K562 (cell line): ENCODE measurements around the gene MED20. TPM values are rescaled to one million over a fixed set of nuclear protein-coding genes. Genes with fewer than 3 reads are reported as not detected.

Source experiments
- ARID2 ChIP-seq: fragments of 450-650 bp; IDR thresholded peaks from 2 replicates; pipeline ENCODE4 v1.6.1; 2017; ENCODE audit warnings: antibody characterized with exemption, mild to moderate bottlenecking
- CHD4 ChIP-seq: fragments of 200-600 bp; sonication (generic); IDR thresholded peaks from 3 replicates; pipeline ENCODE4 v1.6.1; 2012; ENCODE audit warnings: low read depth, mild to moderate bottlenecking, mixed read lengths, low read length, inconsistent platforms; ENCODE audit not compliant: insufficient read depth, insufficient replicate concordance, poor library complexity, severe bottlenecking
- LEF1 ChIP-seq: fragments of 450-650 bp; IDR thresholded peaks from 2 replicates; pipeline ENCODE4 v1.6.1; 2016; ENCODE audit warnings: mild to moderate bottlenecking
- MTA1 ChIP-seq: fragments of 450-650 bp; IDR thresholded peaks from 2 replicates; pipeline ENCODE4 v1.6.1; 2017; ENCODE audit warnings: borderline replicate concordance
- NFXL1 ChIP-seq: fragments of 450-650 bp; formaldehyde crosslinking; IDR thresholded peaks from 2 replicates; pipeline ENCODE4 v1.4.0; 2021; ENCODE audit warnings: mild to moderate bottlenecking
- NFYB ChIP-seq: IDR thresholded peaks from 2 replicates; pipeline ENCODE4 v1.6.1; 2011; ENCODE audit warnings: mild to moderate bottlenecking, moderate library complexity; ENCODE audit not compliant: insufficient read length; ENCODE audit errors: extremely low read depth
- PHB ChIP-seq: fragments of 250-450 bp; sonication (Bioruptor Pico); IDR thresholded peaks from 2 replicates; pipeline ENCODE4 v1.5.0; 2021
- SIX5 ChIP-seq, 2 experiments: IDR thresholded peaks; 2 replicates each; pipeline ENCODE4 v1.6.1; 2011; ENCODE audit warnings: low read length in 2 of 2, borderline replicate concordance in 1 of 2, low read depth in 1 of 2, mild to moderate bottlenecking in 1 of 2, moderate library complexity in 1 of 2; ENCODE audit not compliant: insufficient read depth in 1 of 2
- U2AF2 ChIP-seq: fragments of 200-400 bp; formaldehyde crosslinking; optimal IDR thresholded peaks from 2 replicates; pipeline ENCODE3; 2017; ENCODE audit warnings: low read depth, mild to moderate bottlenecking, low read length
- ZFX ChIP-seq: sonication (generic); formaldehyde crosslinking; IDR thresholded peaks from 2 replicates; pipeline ENCODE4 v1.8.0; 2022; ENCODE audit warnings: mild to moderate bottlenecking, missing genetic modification reagents, moderate library complexity
- ZNF232 ChIP-seq: sonication (generic); formaldehyde crosslinking; IDR thresholded peaks from 2 replicates; pipeline ENCODE4 v1.8.0; 2022; ENCODE audit warnings: mild to moderate bottlenecking, missing genetic modification reagents
- ZNF77 ChIP-seq: fragments of 250-450 bp; sonication (Bioruptor Pico); IDR thresholded peaks from 2 replicates; pipeline ENCODE4 v1.5.0; 2020
- polyA plus RNA-seq, 8 experiments: library from polyadenylated mRNA; depleted of rRNA in 4 of 8; stranded (reverse) in 5 of 8; unstranded in 3 of 8; fragments of >200 nt; fragmentation: Nextera tagmentation in 2 of 8; fragmentation: Illumina TruSeq in 1 of 8; extraction: Ambion mirVana in 2 of 8; extraction: Trizol in 1 of 8; gene quantifications; 2 replicates each; pipeline versions ENCODE4 v1.2.1 to v1.2.3, GENCODE V29; 2011 to 2014; ENCODE audit warnings: inconsistent platforms in 1 of 8, missing spikeins in 1 of 8
- total RNA-seq, 7 experiments: library from RNA; depleted of rRNA in 6 of 7; stranded (reverse); fragments of >200 nt in 6 of 7; fragmentation: Illumina TruSeq in 2 of 7; extraction: Trizol in 2 of 7; gene quantifications; 2 replicates each; pipeline versions ENCODE4 v1.2.1 to v1.2.3, GENCODE V29; 2011 to 2021; ENCODE audit warnings: low replicate concordance in 1 of 7
- TF ChIP-seq, protein P1 (sequence below): fragments of 200-800 bp; sonication (Bioruptor generic); IDR thresholded peaks from 2 replicates; pipeline ENCODE4 v1.6.1; 2017; ENCODE audit warnings: missing genetic modification characterization, missing compliant biosample characterization
- TF ChIP-seq, protein P2 (sequence below): sonication (generic); formaldehyde crosslinking; IDR thresholded peaks from 2 replicates; pipeline ENCODE4 v1.8.0; 2023; ENCODE audit warnings: mild to moderate bottlenecking, missing genetic modification reagents
- TF ChIP-seq, protein P3 (sequence below), 2 experiments: fragments of 450-650 bp; IDR thresholded peaks; 2 replicates each; pipeline ENCODE4 v1.6.1; 2018; ENCODE audit warnings: mild to moderate bottlenecking in 2 of 2, low read depth in 1 of 2; ENCODE audit not compliant: partially characterized antibody in 2 of 2

Gene MED20
- total and polyA plus RNA-seq, 9 of the 15 experiments (the other 6 are each of a cell fraction or from before 2014, with no cell fraction given), result 27.3 to 80.9 (median 46.0) TPM

DNA sequence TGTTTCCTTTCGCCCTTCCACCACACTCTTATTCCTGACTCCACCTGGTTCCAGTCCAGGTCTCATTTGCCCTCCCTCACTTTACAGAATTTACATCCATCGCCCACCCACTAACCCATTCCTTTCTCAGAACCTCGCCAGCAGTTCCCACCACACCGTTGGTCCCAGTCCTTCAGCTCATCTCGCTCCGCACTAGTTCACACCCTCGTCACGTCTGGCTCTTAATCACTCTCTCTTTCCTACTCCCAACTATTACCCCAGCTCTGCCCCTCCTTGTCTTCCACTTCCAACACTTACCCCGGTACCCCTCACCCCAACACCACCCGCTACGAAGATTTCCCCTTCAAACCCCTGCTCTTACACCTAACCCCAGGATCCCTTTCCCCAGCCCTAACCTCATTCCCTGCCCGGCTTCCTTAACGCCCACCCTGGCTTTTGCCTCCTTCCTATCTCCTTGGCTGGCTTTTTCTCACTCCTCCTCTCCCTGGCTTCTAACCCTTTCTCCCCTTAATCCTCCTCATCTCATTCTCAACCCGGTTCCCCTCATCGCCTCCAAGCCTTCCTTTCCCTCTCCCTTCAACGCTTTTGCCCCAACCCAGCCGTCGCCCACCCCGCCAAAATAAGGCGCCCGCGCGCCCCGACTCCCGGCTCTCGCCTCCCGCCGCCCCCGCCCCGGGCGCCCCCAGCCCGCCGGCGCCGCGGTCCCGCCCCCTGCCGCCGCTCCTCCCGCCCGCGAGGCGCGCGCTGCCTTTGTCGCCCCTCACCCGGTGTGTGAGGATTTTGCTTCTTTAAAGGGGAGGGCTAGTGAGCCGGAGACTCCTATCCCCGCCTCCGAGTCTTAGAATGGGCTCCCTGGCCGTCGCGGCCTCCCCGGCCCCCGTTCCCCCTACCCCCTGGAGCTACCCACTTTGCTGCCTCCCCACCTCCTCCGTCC lies 26.3 kb downstream of the MED20 start (continued):
- TF ChIP-seq CHD4, result no peak
- TF ChIP-seq LEF1, result no peak
- no peak for TF ChIP-seq NFYB
- TF ChIP-seq, protein P1, sequence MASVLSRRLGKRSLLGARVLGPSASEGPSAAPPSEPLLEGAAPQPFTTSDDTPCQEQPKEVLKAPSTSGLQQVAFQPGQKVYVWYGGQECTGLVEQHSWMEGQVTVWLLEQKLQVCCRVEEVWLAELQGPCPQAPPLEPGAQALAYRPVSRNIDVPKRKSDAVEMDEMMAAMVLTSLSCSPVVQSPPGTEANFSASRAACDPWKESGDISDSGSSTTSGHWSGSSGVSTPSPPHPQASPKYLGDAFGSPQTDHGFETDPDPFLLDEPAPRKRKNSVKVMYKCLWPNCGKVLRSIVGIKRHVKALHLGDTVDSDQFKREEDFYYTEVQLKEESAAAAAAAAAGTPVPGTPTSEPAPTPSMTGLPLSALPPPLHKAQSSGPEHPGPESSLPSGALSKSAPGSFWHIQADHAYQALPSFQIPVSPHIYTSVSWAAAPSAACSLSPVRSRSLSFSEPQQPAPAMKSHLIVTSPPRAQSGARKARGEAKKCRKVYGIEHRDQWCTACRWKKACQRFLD (CRISPR knock-in tag), result no peak
- TF ChIP-seq, protein P2, sequence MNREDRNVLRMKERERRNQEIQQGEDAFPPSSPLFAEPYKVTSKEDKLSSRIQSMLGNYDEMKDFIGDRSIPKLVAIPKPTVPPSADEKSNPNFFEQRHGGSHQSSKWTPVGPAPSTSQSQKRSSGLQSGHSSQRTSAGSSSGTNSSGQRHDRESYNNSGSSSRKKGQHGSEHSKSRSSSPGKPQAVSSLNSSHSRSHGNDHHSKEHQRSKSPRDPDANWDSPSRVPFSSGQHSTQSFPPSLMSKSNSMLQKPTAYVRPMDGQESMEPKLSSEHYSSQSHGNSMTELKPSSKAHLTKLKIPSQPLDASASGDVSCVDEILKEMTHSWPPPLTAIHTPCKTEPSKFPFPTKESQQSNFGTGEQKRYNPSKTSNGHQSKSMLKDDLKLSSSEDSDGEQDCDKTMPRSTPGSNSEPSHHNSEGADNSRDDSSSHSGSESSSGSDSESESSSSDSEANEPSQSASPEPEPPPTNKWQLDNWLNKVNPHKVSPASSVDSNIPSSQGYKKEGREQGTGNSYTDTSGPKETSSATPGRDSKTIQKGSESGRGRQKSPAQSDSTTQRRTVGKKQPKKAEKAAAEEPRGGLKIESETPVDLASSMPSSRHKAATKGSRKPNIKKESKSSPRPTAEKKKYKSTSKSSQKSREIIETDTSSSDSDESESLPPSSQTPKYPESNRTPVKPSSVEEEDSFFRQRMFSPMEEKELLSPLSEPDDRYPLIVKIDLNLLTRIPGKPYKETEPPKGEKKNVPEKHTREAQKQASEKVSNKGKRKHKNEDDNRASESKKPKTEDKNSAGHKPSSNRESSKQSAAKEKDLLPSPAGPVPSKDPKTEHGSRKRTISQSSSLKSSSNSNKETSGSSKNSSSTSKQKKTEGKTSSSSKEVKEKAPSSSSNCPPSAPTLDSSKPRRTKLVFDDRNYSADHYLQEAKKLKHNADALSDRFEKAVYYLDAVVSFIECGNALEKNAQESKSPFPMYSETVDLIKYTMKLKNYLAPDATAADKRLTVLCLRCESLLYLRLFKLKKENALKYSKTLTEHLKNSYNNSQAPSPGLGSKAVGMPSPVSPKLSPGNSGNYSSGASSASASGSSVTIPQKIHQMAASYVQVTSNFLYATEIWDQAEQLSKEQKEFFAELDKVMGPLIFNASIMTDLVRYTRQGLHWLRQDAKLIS (CRISPR knock-in tag), result no peak
- TF ChIP-seq ZFX (CRISPR knock-in tag), result no peak
- peak; percentile 38; the same call in 1 of the 2 replicates for TF ChIP-seq ARID2
- TF ChIP-seq MTA1, result no peak
- TF ChIP-seq ZNF77 (CRISPR knock-in tag), result no peak
- no peak for TF ChIP-seq ZNF232
- no peak for TF ChIP-seq PHB (CRISPR knock-in tag)
- 0 out of 4 replicates have a peak, but pooled peaks of 1 of the 2 experiments have one; percentile 13 for TF ChIP-seq SIX5 (IDR thresholded peaks at IDR 0.05; ENCODE audit: borderline replicate concordance in 1 of 2, insufficient read depth in 1 of 2, low read depth in 1 of 2, low read length in 2 of 2)
- no peak for TF ChIP-seq NFXL1 (CRISPR knock-in tag)
- no peak for TF ChIP-seq U2AF2
- TF ChIP-seq, protein P3, sequence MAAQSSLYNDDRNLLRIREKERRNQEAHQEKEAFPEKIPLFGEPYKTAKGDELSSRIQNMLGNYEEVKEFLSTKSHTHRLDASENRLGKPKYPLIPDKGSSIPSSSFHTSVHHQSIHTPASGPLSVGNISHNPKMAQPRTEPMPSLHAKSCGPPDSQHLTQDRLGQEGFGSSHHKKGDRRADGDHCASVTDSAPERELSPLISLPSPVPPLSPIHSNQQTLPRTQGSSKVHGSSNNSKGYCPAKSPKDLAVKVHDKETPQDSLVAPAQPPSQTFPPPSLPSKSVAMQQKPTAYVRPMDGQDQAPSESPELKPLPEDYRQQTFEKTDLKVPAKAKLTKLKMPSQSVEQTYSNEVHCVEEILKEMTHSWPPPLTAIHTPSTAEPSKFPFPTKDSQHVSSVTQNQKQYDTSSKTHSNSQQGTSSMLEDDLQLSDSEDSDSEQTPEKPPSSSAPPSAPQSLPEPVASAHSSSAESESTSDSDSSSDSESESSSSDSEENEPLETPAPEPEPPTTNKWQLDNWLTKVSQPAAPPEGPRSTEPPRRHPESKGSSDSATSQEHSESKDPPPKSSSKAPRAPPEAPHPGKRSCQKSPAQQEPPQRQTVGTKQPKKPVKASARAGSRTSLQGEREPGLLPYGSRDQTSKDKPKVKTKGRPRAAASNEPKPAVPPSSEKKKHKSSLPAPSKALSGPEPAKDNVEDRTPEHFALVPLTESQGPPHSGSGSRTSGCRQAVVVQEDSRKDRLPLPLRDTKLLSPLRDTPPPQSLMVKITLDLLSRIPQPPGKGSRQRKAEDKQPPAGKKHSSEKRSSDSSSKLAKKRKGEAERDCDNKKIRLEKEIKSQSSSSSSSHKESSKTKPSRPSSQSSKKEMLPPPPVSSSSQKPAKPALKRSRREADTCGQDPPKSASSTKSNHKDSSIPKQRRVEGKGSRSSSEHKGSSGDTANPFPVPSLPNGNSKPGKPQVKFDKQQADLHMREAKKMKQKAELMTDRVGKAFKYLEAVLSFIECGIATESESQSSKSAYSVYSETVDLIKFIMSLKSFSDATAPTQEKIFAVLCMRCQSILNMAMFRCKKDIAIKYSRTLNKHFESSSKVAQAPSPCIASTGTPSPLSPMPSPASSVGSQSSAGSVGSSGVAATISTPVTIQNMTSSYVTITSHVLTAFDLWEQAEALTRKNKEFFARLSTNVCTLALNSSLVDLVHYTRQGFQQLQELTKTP (IDR thresholded peaks at IDR 0.05; ENCODE audit: low read depth in 1 of 2, partially characterized antibody in 2 of 2), result no peak
